MV-4-11 (cell line): ENCODE data around the gene UCMA.

Experiments used
- DNase-seq: peaks from one replicate; lab custom pipeline; 2025; lab: John Stamatoyannopoulos, UW

Gene UCMA

GRCh38 chr10:13233358-13233757, 816 bp downstream of the UCMA start:
- no peak for DNase-seq

GRCh38 chr10:13231808-13232207, 2.4 kb downstream of the UCMA start:
- no peak for DNase-seq

DNA sequence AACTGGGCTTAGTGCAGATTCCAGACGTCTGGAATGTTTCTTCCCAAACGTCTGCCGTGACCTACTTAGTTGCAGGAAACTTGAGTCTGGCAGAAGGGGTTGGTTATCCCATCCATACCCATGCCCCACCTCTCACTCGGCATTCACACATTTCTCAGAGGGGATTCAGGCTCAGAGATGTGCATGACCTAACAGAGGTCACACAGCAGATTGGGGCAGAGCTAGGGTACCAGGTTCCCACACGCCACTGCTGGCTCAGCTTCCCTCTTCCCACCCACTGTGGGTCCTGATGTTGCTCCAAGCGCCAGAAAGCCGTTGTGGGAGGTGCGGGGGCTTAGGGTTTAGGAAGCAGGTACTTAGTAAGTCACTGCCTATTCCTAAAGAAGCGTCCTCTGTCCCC, 3.0 kb downstream of the UCMA start:
- no peak for DNase-seq

- DNase-seq, result no peak
Observed at GRCh38 chr10:13227031-13227430, 7.1 kb downstream of the UCMA start.

- DNase-seq, result no peak
Observed at GRCh38 chr10:13225601-13226000, 8.6 kb downstream of the UCMA start.

GRCh38 chr10:13224210-13224995, 9.8 kb downstream of the UCMA start:
- no peak for DNase-seq

GRCh38 chr10:13223241-13223640, 10.9 kb downstream of the UCMA start:
- no peak for DNase-seq

- no peak for DNase-seq
Observed at GRCh38 chr10:13222566-13222965, 11.6 kb downstream of the UCMA start.

DNA sequence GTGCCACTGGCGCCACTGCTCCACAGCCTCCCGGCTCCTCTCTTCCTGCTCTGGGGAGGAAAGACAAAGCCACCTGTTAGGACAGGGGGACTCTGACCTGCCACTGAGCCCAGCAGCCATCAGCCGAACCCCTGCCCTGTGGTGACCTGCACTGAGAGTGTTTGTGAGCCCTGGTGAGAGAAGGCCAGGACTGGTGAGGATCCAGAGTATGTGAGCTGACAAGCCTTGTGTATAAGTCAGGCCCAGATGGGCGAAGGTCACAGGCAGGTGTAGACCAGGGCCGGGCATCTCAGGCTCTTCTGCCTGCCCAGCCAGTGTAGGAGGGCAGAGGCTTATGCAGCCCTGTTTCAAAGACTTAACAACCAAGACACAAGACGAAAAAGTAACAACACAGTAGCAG, 12.0 kb downstream of the UCMA start:
- no peak for DNase-seq

GRCh38 chr10:13221572-13221971, 12.6 kb downstream of the UCMA start:
- DNase-seq, result no peak

- DNase-seq, result peak; percentile 59
Observed at GRCh38 chr10:13219685-13220670, 14.2 kb downstream of the UCMA start.

DNA sequence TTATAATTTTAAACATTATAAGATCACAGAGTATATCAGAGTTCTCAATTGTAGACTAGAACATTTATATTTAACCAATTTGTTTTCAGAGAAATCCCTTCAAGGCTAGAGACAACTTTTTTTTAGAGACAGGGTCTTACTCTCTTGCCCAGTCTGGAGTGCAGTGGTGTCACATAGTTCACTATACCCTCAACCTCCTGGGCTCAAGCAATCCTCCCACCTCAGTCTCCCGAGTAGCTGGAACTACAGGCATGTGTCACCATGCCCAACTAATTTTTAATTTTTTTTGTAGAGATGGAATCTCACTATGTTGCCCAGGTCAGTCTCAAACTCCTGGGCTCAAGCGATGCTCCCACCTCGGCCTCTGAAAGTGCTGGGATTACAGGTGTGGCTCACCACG, 15.3 kb downstream of the UCMA start:
- no peak for DNase-seq

GRCh38 chr10:13213163-13213562, 21.0 kb downstream of the UCMA start:
- DNase-seq, result no peak

GRCh38 chr10:13206546-13207443, 27.4 kb downstream of the UCMA start:
- peak; percentile 9 for DNase-seq

DNA sequence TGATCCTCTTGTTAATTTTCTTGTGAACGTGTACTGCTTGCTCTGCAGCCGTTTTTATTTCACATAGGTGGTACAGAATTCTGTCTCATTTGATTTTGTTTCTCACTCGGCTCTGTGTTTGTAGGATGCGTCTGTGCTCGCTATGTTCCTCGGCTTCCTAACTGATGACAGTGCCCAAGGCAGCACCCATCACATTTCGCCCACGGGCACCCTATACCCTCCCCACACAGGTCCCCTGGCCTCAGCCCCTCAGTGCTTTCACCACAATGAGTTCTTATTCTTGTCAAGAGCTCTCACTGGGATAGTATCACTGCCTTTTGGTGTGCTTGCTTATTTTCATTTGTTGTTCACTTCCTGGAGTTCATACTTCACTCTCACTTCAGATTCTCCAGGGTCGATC, 28.1 kb downstream of the UCMA start:
- DNase-seq, result no peak

DNA sequence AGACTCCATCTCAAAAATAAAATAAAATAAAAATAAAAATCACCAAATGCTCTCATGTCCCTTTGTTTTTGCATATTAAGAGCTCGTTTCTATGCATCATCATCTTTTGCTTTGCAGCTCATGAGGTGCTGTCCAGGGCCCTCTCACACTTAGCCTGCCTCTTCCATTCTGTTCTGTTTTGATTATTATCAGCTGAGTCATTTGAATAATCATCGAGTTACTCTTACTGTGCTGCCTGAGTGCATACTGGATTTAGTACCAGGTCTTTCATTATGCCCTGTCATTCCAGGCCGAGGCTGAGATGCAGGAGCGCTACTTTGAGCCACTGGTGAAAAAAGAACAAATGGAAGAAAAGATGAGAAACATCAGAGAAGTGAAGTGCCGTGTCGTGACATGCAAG, 33.0 kb downstream of the UCMA start:
- no peak for DNase-seq

DNA sequence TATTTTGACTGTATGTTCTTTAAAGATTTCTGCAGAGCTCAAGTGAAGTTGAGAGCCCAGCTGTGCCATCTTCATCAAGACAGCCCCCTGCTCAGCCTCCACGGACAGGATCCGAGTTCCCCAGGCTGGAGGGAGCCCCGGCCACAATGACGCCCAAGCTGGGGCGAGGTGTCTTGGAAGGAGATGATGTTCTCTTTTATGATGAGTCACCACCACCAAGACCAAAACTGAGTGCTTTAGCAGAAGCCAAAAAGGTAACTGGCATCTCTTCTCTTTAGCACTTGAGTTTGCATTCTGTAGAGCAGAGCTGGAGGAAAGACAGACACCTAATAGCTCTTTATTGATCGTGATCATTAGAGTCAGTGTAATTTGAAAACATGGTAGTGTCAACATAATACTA, 39.2 kb downstream of the UCMA start:
- no peak for DNase-seq

DNA sequence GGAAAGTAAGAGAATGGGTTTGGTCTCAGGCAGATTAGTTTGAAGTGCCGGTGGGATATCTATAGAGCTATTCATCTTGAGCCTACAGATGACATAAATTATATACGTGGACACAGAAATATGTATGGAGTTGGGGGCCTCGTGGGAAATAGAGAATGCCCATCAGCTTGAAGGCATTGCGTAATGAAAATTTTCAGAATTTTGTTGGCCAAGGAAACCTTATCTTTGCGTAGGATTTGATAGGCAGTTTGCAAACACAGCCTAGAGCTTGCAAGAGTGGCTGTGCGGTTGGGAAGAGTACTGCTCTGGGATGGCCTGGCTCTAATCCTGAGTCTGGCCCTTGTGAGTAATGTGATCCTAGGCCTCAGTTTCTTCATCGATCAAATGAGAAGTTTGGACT, 40.5 kb downstream of the UCMA start:
- no peak for DNase-seq

- DNase-seq, result no peak
Observed at GRCh38 chr10:13191362-13191761, 42.8 kb downstream of the UCMA start.

- DNase-seq, result no peak
Observed at GRCh38 chr10:13190816-13191215, 43.4 kb downstream of the UCMA start.

- no peak for DNase-seq
Observed at GRCh38 chr10:13189961-13190360, 44.2 kb downstream of the UCMA start.

GRCh38 chr10:13188593-13188992, 45.6 kb downstream of the UCMA start:
- DNase-seq, result no peak
